WTC11 (cell line): Measurements from ENCODE around the gene ZNF648. TPM values are rescaled to one million over a fixed set of nuclear protein-coding genes. Genes with fewer than 3 reads are reported as not detected.

Experiments
- ATAC-seq: fragments of 200-7000 bp; cut with Tn5 transposase; 2 replicates; pipeline ENCODE4 v1.10.0; 2021; ENCODE audit warnings: mild to moderate bottlenecking, moderate library complexity
- CTCF ChIA-PET: fragments of 300-600 bp; sonication (Branson Sonifier 250); formaldehyde crosslinking; loops from one replicate; lab custom pipeline; 2021; ENCODE audit warnings: antibody characterized with exemption; lab: Charles Lee
- POLR2A ChIA-PET: fragments of 350-600 bp; sonication (Branson Sonifier 250); formaldehyde crosslinking; loops from one replicate; lab custom pipeline; 2021; ENCODE audit warnings: antibody characterized with exemption; lab: Charles Lee
- DNase-seq: peaks from one replicate; pipeline ENCODE4 v3.0.0; 2021; ENCODE audit warnings: low spot score
- H3K27ac Mint-ChIP-seq: 2 replicates; pipeline ENCODE4 v1.8.0; 2021; ENCODE audit warnings: mixed read lengths
- H3K27me3 Mint-ChIP-seq: 2 replicates; pipeline ENCODE4 v1.8.0; 2021; ENCODE audit warnings: low read depth, mild to moderate bottlenecking, moderate library complexity, mixed read lengths
- H3K36me3 Mint-ChIP-seq: 2 replicates; pipeline ENCODE4 v1.8.0; 2021; ENCODE audit warnings: mixed read lengths
- H3K4me1 Mint-ChIP-seq: 2 replicates; pipeline ENCODE4 v1.8.0; 2022; ENCODE audit warnings: mixed read lengths
- H3K4me3 Mint-ChIP-seq: 2 replicates; pipeline ENCODE4 v1.8.0; 2021; ENCODE audit warnings: mild to moderate bottlenecking, moderate library complexity, mixed read lengths
- H3K9me3 Mint-ChIP-seq: 2 replicates; pipeline ENCODE4 v1.8.0; 2021; ENCODE audit warnings: mixed read lengths
- CREB1 ChIP-seq: sonication (generic); formaldehyde crosslinking; IDR thresholded peaks from 2 replicates; pipeline ENCODE4 v1.8.0; 2023; ENCODE audit warnings: mild to moderate bottlenecking, missing genetic modification reagents
- FOXP1 ChIP-seq: sonication (generic); formaldehyde crosslinking; IDR thresholded peaks from 2 replicates; pipeline ENCODE4 v1.8.0; 2022; ENCODE audit warnings: missing genetic modification reagents, mild to moderate bottlenecking, moderate library complexity, borderline replicate concordance
- PRRX2 ChIP-seq: fragments of 250-450 bp; sonication (Bioruptor Pico); IDR thresholded peaks from 2 replicates; pipeline ENCODE4 v1.8.0; 2021; ENCODE audit warnings: mild to moderate bottlenecking
- RELA ChIP-seq: sonication (generic); formaldehyde crosslinking; IDR thresholded peaks from 2 replicates; pipeline ENCODE4 v1.8.1; 2022; ENCODE audit warnings: missing genetic modification reagents, mild to moderate bottlenecking, borderline replicate concordance
- TEAD1 ChIP-seq: sonication (generic); formaldehyde crosslinking; IDR thresholded peaks from 2 replicates; pipeline ENCODE4 v1.8.0; 2022; ENCODE audit warnings: mild to moderate bottlenecking, missing genetic modification reagents
- TP53 ChIP-seq: sonication (generic); formaldehyde crosslinking; IDR thresholded peaks from 2 replicates; pipeline ENCODE4 v1.8.1; 2023; ENCODE audit warnings: mild to moderate bottlenecking, missing genetic modification reagents
- ZNF121 ChIP-seq: sonication (generic); formaldehyde crosslinking; IDR thresholded peaks from 2 replicates; pipeline ENCODE4 v1.8.0; 2023; ENCODE audit warnings: missing genetic modification reagents
- total RNA-seq: library from RNA; stranded (reverse); gene quantifications from 3 replicates; pipeline ENCODE4 v1.2.3, GENCODE V29; 2021
- TF ChIP-seq, protein P1 (sequence below): sonication (generic); formaldehyde crosslinking; IDR thresholded peaks from 2 replicates; pipeline ENCODE4 v1.8.0; 2022; ENCODE audit warnings: mild to moderate bottlenecking, missing genetic modification reagents
- TF ChIP-seq, protein P2 (sequence below): fragments of 200-600 bp; IDR thresholded peaks from 2 replicates; pipeline ENCODE4 v1.8.0; 2022; ENCODE audit warnings: antibody characterized with exemption
- TF ChIP-seq, protein P3 (sequence below): sonication (generic); formaldehyde crosslinking; IDR thresholded peaks from 2 replicates; pipeline ENCODE4 v1.8.1; 2022; ENCODE audit warnings: missing genetic modification reagents, borderline replicate concordance
- TF ChIP-seq, protein P4 (sequence below): sonication (generic); formaldehyde crosslinking; IDR thresholded peaks from 2 replicates; pipeline ENCODE4 v1.8.0; 2022; ENCODE audit warnings: missing genetic modification reagents
- TF ChIP-seq, protein P5 (sequence below): fragments of 250-450 bp; sonication (Bioruptor Pico); IDR thresholded peaks from 2 replicates; pipeline ENCODE4 v1.9.0; 2021; ENCODE audit warnings: mild to moderate bottlenecking

Gene ZNF648
- total RNA-seq, 1 experiment from 2014 or later = 0.17 TPM

DNA sequence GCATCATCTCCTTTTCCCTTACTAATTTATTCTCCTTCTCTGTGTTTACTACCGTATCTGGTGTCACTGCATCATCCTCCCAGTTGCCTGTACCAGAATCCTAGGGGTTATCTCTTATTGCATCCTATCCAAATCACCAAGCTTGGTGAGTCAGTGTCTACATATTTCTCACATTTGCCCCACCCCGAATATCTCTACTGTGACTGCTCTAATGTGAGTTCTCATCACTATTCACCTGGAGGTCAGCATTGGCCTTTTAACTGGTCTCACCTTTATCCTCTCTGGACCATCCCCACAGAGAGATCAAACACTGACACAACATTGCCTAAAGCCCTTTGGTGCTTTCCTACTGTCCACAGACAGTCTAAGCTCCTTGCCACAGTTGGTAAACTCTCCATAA lies 45.7 kb upstream of the ZNF648 start:
- no peak overlapping the region for H3K4me3 Mint-ChIP-seq
- ChIA-PET CTCF (no interaction called here), POLR2A (no interaction called here)
- peaks cover 10% of the 10 kb centered on the region for H3K9me3 Mint-ChIP-seq
- ATAC-seq (no peak), DNase-seq (no peak)
- peaks cover 2% of the 10 kb centered on the region for H3K36me3 Mint-ChIP-seq
- no peak overlapping the region for H3K27ac Mint-ChIP-seq
- no peaks in the 10 kb centered on the region for H3K27me3 Mint-ChIP-seq
- peaks cover 21% of the 10 kb centered on the region for H3K4me1 Mint-ChIP-seq
- no peak for TF ChIP-seq ZNF121 (CRISPR knock-in tag)
- TF ChIP-seq PRRX2 = no peak
- TF ChIP-seq, protein P1, sequence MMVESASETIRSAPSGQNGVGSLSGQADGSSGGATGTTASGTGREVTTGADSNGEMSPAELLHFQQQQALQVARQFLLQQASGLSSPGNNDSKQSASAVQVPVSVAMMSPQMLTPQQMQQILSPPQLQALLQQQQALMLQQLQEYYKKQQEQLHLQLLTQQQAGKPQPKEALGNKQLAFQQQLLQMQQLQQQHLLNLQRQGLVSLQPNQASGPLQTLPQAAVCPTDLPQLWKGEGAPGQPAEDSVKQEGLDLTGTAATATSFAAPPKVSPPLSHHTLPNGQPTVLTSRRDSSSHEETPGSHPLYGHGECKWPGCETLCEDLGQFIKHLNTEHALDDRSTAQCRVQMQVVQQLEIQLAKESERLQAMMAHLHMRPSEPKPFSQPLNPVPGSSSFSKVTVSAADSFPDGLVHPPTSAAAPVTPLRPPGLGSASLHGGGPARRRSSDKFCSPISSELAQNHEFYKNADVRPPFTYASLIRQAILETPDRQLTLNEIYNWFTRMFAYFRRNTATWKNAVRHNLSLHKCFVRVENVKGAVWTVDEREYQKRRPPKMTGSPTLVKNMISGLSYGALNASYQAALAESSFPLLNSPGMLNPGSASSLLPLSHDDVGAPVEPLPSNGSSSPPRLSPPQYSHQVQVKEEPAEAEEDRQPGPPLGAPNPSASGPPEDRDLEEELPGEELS (CRISPR knock-in tag) = no peak
- no peak for TF ChIP-seq CREB1 (CRISPR knock-in tag)
- TF ChIP-seq, protein P2, sequence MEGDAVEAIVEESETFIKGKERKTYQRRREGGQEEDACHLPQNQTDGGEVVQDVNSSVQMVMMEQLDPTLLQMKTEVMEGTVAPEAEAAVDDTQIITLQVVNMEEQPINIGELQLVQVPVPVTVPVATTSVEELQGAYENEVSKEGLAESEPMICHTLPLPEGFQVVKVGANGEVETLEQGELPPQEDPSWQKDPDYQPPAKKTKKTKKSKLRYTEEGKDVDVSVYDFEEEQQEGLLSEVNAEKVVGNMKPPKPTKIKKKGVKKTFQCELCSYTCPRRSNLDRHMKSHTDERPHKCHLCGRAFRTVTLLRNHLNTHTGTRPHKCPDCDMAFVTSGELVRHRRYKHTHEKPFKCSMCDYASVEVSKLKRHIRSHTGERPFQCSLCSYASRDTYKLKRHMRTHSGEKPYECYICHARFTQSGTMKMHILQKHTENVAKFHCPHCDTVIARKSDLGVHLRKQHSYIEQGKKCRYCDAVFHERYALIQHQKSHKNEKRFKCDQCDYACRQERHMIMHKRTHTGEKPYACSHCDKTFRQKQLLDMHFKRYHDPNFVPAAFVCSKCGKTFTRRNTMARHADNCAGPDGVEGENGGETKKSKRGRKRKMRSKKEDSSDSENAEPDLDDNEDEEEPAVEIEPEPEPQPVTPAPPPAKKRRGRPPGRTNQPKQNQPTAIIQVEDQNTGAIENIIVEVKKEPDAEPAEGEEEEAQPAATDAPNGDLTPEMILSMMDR = no peak
- TF ChIP-seq FOXP1 (CRISPR knock-in tag) = no peak
- TF ChIP-seq, protein P3, sequence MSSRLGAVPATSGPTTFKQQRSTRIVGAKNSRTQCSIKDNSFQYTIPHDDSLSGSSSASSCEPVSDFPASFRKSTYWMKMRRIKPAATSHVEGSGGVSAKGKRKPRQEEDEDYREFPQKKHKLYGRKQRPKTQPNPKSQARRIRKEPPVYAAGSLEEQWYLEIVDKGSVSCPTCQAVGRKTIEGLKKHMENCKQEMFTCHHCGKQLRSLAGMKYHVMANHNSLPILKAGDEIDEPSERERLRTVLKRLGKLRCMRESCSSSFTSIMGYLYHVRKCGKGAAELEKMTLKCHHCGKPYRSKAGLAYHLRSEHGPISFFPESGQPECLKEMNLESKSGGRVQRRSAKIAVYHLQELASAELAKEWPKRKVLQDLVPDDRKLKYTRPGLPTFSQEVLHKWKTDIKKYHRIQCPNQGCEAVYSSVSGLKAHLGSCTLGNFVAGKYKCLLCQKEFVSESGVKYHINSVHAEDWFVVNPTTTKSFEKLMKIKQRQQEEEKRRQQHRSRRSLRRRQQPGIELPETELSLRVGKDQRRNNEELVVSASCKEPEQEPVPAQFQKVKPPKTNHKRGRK (CRISPR knock-in tag) = no peak

DNA sequence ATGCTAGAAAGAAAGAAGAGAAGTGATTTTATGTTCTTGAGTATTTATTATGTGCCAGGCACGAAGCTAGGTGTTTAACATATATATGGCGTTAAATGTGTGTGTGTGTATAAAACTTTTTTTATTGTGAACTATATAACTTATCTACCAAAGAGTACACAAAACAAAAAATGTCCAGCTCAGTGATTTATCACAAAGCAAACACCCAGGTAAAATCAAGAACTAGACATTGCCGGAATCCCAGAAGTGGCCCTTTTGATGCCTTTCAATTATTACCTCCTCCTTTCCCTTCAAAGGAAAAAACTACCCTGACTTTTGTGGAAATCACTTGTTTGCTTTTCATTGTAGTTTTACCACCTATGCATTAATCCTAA lies 40.5 kb upstream of the ZNF648 start:
- peak overlapping the region; percentile 99 for H3K27ac Mint-ChIP-seq

More for the DNA sequence above, 40.5 kb upstream of the ZNF648 start:
- TF ChIP-seq, protein P4, sequence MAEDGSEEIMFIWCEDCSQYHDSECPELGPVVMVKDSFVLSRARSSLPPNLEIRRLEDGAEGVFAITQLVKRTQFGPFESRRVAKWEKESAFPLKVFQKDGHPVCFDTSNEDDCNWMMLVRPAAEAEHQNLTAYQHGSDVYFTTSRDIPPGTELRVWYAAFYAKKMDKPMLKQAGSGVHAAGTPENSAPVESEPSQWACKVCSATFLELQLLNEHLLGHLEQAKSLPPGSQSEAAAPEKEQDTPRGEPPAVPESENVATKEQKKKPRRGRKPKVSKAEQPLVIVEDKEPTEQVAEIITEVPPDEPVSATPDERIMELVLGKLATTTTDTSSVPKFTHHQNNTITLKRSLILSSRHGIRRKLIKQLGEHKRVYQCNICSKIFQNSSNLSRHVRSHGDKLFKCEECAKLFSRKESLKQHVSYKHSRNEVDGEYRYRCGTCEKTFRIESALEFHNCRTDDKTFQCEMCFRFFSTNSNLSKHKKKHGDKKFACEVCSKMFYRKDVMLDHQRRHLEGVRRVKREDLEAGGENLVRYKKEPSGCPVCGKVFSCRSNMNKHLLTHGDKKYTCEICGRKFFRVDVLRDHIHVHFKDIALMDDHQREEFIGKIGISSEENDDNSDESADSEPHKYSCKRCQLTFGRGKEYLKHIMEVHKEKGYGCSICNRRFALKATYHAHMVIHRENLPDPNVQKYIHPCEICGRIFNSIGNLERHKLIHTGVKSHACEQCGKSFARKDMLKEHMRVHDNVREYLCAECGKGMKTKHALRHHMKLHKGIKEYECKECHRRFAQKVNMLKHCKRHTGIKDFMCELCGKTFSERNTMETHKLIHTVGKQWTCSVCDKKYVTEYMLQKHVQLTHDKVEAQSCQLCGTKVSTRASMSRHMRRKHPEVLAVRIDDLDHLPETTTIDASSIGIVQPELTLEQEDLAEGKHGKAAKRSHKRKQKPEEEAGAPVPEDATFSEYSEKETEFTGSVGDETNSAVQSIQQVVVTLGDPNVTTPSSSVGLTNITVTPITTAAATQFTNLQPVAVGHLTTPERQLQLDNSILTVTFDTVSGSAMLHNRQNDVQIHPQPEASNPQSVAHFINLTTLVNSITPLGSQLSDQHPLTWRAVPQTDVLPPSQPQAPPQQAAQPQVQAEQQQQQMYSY = no peak
- TF ChIP-seq TEAD1 (CRISPR knock-in tag) = no peak
- no peak for TF ChIP-seq RELA (CRISPR knock-in tag)
- TF ChIP-seq, protein P5, sequence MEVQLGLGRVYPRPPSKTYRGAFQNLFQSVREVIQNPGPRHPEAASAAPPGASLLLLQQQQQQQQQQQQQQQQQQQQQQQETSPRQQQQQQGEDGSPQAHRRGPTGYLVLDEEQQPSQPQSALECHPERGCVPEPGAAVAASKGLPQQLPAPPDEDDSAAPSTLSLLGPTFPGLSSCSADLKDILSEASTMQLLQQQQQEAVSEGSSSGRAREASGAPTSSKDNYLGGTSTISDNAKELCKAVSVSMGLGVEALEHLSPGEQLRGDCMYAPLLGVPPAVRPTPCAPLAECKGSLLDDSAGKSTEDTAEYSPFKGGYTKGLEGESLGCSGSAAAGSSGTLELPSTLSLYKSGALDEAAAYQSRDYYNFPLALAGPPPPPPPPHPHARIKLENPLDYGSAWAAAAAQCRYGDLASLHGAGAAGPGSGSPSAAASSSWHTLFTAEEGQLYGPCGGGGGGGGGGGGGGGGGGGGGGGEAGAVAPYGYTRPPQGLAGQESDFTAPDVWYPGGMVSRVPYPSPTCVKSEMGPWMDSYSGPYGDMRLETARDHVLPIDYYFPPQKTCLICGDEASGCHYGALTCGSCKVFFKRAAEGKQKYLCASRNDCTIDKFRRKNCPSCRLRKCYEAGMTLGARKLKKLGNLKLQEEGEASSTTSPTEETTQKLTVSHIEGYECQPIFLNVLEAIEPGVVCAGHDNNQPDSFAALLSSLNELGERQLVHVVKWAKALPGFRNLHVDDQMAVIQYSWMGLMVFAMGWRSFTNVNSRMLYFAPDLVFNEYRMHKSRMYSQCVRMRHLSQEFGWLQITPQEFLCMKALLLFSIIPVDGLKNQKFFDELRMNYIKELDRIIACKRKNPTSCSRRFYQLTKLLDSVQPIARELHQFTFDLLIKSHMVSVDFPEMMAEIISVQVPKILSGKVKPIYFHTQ (CRISPR knock-in tag) = no peak
- TF ChIP-seq TP53 (CRISPR knock-in tag) = no peak
- CTCF ChIA-PET = interaction anchor here (1.1 to 2.0 kb wide), 5 partner anchors 12 to 96 kb away, joined by 3 to 9 read pairs (median 8); no protein-coding TSS in a partner anchor
- H3K9me3 Mint-ChIP-seq = peaks cover 24% of the 10 kb centered on the region
- peaks cover 16% of the 10 kb centered on the region for H3K36me3 Mint-ChIP-seq
- DNase-seq = no peak
- H3K4me3 Mint-ChIP-seq = peak overlapping the region; percentile 43
- H3K4me1 Mint-ChIP-seq = peaks cover 43% of the 10 kb centered on the region
- no peaks in the 10 kb centered on the region for H3K27me3 Mint-ChIP-seq
- POLR2A ChIA-PET = interaction anchor here (1.0 to 1.4 kb wide), 2 partner anchors 41 to 290 kb away, joined by 4 to 5 read pairs; partner anchors contain the start of gene GLUL
- ATAC-seq = no peak
